GM21717 (cell line): Measurements from ENCODE around the gene PHKA1.
"Not testable (repeated sequence)": the region's sequence is repeated elsewhere in the genome, so short reads cannot be mapped to it uniquely, and the experiment has no call there.

Source experiments
- ATAC-seq: cut with Tn5 transposase; IDR thresholded peaks from one replicate; pipeline ENCODE4 v1.9.1; 2021; ENCODE audit warnings: mild to moderate bottlenecking, moderate library complexity; ENCODE audit not compliant: unreplicated experiment

The PHKA1 gene

DNA sequence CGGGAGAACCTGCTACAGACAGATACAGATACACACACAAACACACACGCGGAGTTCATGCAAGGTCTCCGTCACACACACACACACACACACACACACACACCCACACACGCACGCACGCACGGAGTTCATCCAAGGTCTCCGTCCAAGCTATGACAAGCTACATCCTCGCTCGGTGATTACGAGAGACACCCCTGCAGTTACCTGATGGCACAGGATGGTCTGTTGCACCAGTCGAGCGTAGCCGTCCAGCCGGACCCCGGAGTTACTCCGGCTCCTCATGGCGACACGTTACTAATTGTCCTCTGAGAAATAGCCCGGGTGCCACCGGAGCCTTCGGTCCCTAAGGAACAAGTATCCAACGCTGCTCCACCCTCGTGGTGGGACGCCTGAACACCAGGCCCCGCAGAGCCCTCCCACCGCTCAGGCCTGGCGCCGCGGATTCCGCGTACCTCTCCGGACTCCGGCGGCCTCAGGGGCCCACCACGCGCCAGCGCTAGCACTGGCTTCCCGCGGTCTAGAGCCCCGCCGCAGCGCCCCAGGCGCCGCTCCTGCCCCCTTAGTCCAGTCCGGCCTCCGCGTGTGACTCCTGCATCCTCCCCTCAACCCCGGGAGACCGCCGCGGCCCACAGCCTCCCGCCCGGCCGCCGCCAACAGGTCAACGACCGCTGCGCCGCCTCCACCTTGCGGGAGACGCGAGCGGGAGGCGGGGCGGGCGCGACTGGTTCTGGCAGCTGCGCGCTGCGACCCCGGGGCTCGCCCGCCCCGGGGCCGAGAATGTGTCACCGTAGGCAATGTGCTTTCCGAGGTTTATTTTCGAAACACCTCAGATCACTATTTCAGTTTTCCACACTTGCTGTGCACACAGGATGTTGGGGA is at the start of gene PHKA1:
Gene PHKA1, minus strand, starts transcription at position 708 of the 879 bp plus-strand sequence. Its CDS starts 426 bp downstream, at position 282.
- ATAC-seq = not testable (repeated sequence)

DNA sequence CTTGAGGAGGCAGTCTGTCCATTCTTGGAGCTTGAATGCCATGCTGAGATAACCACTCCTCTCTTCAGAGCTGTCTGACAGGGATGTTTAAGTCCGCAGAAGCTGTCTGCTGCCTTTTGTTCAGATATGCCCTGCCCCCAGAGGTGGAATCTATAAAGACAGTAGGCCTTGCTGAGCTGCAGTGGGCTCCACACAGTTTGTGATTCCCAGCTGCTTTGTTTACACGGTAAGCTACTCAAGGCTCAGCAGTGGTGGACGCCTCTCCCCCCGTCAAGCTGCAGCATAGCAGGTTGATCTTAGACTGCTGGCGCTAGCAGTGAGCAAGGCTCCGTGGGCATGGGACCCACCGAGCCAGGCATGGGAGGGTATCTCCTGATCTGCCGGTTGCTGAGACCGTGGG is 46.3 kb upstream of the PHKA1 start:
- ATAC-seq = not testable (repeated sequence)

DNA sequence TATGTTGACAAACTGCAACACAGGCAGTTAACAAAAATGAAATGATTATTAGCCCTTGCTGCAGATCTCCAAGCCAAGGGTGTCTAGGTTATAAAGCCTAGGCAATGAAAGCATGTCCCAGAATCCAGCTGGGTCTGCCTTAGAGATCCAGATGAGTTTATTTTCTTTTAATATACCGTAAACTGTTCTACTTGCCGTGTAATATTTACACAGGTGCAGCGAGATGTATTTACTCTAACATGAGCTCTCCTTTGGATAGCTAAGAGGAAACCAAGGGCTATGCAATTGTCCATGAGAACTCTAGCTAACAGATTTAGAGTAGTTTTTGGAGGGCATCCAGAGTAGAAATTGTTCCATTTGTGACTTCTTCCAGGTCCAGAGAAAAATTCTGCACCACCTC is 34.4 kb upstream of the PHKA1 start:
- ATAC-seq = not testable (repeated sequence)

DNA sequence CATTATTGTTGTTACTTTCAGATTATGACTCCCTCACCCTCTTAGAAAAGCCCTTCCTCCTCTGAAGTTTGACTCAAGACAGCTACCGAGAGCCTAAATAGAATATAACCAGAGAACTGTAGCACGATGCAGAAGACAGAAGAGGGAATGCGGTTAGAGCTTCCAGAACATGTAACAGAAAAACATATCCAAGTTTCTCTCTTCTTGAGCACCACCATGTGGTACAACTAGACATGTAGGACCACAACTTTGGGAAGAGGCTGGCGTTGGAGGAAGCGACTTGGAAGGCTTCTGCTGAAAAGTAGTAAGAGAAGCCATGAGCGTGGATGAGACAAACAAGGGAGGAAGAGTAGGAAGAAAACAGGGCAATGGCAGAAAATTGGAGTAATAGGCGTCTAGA is 31.4 kb upstream of the PHKA1 start:
- not testable (repeated sequence) for ATAC-seq

DNA sequence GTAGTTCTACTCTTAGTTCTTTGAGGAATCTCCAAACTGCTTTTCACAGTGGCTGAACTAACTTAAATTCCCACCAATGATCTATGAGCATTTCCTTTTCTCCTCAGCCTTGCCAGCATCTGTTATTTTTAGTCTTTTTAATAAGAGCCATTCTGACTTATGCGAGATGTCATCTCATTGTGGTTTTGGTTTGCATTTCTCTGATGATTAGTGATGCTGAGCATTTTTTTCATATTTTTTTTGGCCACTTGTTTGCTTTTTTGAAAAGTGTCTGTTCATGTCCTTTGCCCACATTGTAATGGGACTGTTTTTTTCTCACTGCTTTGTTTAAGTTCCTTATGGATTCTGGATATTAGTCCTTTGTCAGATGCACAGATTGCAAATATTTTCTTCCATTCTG is 21.5 kb upstream of the PHKA1 start:
- no peak for ATAC-seq

DNA sequence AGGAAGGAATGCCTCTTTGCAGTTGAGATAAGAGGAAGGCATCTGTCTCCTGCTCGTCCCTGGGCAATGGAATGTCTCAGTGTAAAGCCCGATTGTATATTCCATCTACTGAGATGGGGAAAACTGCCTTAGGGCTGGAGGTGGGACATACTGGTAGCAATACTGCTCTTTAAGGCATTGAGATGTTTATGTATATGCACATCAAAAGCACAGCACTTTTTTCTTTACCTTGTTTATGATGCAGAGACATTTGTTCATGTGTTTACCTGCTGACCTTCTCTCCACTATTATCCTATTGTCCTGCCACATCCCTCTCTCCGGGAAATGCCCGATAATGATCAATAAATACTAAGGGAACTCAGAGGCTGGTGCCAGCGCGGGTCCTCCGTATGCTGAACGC is 19.5 kb upstream of the PHKA1 start:
- not testable (repeated sequence) for ATAC-seq

DNA sequence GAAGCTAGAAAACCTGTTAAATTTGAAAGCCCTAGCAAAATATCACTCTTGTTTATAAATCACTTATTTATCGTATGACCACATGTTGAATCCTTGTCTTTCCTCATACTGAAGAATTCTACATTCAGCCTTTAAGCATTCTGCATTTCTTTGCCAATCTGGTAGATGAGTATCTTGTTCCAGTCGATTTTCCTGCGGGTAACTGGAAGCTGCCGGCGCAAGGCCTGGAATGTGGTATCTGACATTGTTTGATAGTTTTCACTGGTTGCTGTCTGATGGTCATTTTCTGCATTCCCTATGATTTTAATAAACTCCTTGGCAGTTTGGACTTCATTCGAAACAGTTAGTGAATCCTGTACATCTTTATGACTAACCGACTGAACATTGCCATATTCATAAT is 13.7 kb upstream of the PHKA1 start:
- no peak for ATAC-seq

DNA sequence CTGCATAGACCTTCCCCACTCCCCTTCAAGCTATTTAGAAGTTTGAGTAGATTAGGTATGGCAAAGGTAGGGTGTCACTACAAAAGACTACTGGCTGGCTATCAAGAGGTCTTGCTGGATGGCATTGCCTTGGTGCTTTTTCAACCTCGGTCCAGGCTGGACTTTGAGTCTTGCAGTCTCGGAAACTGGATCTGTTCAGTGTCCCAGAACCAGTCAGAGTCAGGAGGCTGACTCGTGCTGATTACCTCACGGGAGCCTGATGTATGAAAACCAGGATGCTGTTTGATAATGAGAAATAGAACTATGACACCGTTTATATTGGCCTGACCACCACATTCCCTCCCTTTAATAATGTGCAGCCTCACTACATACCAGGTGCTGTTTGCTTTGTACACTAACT is 2.7 kb upstream of the PHKA1 start:
- no peak for ATAC-seq

DNA sequence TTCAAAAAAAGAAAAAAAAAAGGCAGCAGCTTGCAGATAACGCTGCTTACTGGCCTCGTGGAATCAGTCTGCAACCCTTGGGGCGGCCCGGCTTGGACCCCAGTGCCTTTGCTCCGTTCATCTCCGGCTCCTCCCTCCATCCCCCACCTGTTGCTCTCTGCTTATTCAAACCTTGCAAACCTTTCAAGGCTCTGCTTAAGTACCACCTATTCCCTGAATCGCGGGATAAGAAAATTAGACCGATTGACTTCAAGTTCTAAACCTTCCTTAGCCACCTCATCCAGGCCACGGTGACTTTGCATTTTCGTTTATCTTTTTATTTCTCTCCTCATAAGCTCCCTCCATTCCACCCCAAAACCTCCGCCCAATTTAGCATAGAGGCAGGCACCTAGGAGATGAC is 1.4 kb upstream of the PHKA1 start:
- no peak for ATAC-seq

DNA sequence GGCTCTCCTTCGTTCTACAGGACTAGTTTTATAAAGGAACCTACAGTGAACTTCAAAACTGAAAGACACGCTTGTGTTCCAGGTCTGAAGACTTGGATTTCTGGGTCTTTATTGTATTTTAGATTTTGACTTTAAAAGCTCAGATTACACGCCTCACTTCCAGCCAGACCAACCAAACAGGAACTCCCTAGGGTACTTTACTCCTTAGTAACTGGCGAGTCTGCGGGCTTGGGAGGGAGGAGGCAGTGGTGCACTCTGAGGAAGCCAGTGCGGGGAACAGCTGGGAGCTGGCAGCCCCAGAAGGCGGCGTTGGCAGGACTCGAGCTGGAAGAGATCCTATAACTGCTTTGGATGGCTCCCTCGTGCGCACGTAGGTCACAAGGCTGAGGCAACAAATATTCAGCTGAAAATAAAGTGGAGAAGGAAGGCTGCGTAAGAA is 391 bp upstream of the PHKA1 start:
- no peak for ATAC-seq

DNA sequence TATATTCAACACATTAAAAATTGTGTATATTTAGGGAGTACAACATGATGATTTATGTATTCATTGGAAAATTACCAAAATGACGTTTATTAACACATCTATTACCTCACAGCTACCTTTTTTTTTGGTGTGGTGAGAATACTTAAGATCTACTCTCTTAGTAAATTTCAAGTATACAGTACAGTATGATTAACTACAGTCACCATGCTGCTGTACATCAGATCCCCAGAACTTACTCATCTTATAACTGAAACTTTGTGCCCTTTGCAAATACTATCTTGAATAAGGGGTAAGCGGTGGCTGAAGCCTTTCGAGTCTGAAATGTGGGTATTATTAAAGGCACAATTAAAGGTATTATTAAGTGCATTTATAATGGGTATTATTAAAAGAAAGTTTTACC is 976 bp downstream of the PHKA1 start:
- ATAC-seq = no peak

DNA sequence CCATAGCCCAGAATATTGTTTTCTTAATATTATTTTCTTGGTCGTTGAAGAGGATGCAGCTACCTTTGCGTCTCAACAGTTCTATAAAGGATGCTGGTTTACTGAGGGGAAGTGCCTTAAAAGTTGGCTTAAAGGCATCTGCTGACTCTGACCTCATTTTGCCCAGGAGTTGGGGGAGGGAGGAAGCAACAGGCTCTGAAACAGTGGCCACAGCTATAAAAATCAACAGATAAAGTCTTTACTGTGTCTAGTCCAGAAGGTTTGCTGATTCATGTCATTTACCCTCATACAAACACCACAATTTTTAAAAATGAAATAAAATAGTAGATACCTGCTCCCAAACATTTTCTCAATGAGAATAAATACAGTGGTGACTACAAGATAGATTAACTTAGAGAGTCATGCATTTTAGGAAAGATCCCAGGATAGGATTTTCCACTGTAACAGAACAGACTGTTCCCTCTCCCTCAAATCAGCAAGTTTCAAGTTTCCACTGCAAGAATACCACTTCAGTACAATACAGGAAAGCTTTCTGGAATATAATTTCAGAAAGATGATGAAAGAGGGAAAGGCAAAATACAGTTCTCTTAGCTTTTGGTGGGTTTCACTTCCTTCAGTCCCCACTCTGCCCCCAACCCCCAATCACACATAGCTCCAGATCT is 1.9 kb downstream of the PHKA1 start:
- ATAC-seq = no peak

DNA sequence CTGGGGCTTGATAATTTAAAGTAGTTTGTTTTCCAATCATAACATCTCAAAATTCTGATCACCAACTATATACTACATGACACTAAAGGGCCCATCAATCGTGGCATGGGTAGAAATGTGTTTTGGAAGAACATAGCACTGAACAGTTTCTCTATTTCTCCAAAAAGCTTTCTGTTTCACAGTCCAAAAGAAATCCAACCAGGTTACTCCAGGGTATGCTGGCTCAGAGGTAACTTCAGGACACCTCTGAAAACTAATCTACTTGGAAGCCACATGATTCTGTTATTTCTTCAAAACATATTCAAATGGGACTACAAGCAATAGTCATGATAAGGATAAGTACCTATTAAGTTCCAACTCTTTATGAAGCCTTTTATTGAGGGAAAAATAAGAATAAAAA is 8.3 kb downstream of the PHKA1 start:
- ATAC-seq = no peak

DNA sequence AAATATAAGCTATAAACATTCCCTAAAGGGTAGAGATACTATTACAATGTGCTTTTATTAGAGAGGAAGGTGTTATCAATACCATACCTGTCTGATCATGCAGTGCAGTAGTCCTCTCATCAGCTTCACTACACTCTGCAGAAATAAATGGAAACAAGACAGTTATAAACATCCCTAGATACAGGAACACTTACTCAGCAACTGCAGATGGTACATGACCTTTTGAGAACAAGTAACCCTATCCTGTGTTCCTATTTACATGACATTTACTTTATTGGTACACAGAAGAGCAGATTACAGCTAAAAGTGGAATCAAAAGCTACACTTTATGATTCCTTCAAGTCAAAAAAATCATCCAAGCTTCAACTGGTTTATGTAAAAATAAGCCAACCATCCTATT is 9.0 kb downstream of the PHKA1 start:
- ATAC-seq = no peak

DNA sequence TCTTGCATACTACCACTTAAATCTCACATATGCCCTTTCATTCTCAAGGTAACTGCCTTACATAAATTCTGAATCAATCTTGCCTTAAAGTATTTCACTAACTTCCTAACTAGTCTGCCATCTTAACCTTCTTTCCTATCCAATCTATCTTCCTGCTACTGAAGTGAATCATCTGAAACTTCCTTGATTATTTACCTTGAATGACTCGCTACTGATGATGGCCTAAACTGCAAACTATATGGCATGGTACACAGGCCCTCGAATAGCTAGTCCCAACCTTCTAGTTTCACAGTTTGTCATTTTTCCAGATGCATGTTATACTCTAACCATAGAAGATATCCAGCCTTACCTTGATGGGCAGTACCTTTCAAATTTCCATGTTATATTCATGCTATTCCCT is 19.9 kb downstream of the PHKA1 start:
- ATAC-seq = no peak

DNA sequence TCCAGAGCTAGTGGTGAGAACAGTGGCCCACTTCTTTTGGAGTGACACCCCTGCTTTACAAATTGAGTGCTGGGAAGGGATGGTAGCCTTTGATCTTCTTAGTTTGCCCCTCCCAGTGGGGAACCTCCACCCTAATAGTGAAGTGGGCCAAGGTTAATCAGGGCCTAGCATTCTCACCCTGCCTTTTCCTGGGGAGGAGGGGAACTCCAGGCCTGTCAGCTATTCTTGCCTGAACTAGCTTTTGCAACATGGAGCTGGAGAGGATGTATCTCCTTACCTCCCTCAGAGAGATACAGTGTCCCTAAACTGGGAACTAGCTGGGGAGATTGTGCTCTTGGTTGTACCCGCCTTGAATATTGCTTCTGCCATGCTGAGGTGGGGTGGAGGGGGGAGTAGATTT is 20.6 kb downstream of the PHKA1 start:
- no peak for ATAC-seq

DNA sequence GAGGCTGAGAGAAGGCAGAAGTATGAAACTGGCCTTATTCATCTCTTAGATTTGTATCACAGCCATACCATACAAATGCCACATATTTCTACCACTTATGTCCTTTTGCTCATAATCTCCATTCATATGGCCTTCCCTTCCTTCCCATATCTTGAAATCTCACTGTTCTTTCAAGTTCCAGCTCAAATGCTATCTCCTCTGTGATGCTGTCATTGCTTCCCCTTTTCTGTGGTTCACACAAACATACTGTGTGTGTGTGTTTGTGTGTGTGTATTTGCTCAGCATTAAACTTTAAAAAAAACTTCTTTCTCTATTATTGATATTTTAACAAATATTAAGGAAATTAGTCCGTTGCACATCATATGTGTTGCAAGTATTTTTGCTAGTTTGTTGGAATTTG is 26.7 kb downstream of the PHKA1 start:
- no peak for ATAC-seq

DNA sequence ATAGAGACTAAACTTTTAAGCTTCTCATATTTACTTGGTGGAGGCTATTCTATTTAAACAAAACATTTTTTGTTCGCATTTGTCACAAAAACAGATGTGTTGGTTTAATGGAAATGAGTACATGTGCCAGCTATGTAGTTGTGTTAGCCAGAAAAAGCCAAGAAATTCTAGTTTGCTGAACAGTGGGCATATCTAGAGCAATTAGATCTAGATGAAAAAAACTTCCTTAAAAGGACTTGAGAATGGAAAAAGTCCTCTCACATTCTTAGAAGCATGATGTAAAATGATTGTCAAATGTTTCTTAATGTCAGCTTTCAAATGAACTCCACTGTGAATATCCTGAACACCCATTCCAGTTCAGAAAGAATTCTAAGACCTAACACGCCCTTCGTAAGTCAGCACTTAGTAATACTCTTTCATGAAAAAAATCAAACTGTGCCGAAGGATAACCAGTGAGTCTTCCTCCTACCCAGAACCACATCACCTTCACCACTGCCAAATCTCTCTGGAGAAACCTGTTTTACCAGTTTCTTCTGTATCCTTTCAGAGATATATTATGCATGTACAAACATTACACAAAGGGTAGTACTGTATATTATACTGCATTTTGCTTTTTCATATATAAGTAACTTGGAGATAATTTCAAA is 28.2 kb downstream of the PHKA1 start:
- ATAC-seq = no peak

DNA sequence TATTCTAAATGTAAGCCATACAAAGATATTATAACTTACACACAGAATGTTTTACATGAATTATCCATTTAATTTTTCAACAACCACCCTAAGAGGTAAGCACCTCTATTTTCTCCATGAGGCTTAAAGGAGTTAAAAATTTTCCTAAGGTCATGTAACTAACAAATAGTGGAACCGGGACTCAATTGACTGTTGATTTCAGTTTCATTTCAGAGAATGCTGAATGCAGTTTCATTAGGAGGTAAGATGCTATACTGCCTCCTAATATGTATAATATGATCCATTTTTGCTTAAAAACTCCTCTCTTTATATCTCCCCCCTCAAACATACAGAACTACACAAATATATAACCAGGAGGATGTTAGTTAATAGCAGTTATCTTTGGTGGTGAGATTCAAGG is 29.1 kb downstream of the PHKA1 start:
- ATAC-seq = no peak

DNA sequence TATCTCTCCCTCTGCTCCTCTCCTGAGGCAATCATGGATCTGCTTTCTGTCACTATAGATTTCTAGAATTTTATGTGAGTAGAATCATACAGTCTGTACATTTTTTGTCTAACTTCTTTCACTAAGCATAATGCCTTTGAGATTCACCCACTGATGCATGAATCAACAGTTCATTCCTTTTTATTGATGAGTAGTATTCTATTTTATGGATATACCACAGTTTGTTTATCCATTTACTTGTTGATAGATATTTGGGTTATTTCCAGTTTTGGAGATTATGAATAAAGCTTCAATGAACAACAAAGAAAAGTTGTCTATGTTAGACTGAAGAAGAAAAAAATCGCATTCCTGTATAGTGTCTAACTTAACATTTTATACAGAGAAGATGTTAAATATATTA is 30.5 kb downstream of the PHKA1 start:
- no peak for ATAC-seq

DNA sequence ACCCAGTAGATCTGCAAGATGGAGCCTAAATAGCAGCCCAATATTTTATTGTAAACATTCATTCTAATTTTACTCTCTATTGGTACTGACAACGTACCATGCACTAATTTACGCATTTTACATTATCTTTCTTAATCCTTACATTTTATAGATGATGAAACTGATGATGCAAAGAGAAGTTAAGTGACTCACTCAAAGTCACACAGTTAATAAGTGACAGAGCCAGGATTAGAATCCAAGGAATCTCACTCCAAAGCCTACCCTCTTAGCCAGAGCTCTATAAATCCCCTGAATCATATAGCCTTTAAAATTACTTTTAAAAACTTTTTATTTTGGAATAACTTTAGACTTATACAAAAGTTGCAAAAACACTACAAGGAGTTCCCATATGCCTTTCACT is 37.6 kb downstream of the PHKA1 start:
- ATAC-seq = no peak

DNA sequence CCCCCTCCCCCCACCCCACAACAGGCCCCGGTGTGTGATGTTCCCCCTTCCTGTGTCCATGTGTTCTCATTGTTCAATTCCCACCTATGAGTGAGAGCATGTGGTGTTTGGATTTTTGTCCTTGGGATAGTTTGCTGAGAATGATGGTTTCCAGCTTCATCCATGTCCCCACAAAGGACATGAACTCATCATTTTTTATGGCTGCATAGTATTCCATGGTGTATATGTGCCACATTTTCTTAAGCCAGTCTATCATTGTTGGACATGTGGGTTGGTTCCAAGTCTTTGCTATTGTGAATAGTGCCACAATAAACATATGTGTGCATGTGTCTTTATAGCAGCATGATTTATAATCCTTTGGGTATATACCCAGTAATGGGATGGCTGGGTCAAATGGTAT is 40.2 kb downstream of the PHKA1 start:
- not testable (repeated sequence) for ATAC-seq
